Activated naive CD8-positive, alpha-beta T cell treated with anti-CD3 and anti-CD28 coated beads, Interleukin-2, amount 50 U/mL, for 16 hours (primary cell): ENCODE measurements around the gene TEX29.

Experiments
- DNase-seq: peaks from one replicate; pipeline ENCODE4 v3.0.0-alpha.2; 2020; ENCODE audit warnings: low read depth, low spot score

The TEX29 gene

DNA sequence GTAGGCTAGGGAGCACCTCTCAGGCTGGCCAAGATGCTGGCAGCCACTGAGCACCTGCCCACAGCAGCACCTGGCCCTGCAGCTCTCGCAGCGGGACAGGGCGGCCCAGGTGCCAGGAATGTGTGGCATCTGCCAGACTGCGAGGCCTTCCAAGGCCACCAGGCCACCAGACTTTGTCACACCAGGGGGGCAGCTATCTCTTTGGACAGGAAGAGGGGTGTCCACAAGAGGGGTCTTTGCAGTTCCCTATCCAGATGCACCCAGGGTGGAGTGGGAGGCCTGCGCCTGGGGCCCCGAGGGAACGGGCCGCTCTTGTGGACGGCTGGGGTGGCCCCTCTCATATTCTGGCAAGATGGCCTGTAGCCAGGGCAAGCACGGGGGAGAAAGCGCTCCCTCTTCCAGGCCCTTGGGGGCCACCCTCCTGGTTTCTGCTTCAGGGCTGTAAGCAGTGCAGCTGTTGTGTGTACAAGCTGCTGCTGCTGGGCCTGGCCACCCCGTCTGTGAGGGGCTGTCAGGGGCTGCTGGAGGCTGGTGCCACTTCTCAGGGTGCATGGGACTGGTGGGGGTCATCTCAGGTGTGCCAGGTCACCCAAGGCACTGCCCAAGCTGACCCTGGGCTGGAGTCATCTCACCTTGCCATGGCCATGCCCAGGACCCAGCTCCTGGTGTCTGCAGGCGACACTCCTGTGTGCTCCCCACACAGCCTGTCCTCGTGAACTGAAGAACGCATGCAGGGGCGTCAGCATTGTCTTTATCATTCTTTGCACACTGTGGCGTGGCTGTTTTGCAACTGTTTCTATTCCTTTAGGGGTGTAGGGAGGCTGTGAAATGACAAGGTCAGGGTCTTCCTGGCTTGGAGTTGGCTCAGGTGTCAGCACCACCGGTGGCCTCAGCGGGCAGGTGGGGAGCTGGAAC, 1.8 kb downstream of the TEX29 start:
- no peak for DNase-seq

DNA sequence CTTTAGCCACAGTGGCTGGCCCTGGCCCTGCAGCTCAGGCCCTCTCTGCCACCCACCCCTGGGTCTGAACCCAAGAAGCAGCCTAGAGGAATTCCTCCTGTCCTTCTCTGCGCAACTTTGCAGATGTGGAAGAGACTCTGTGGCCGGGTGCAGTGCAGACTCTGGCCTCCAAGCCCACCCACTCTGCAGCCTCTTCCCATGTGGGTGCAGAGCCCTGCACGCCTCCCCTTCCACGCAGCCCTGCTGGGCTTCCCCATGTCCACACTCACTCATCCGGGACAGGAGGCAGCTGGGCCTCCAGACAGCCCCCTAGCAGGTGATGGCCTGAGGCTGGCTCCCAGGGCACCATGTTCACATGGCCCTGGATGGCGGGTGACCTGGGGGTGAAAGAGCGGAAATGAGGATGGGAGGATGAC, 2.5 kb downstream of the TEX29 start:
- DNase-seq = no peak

DNA sequence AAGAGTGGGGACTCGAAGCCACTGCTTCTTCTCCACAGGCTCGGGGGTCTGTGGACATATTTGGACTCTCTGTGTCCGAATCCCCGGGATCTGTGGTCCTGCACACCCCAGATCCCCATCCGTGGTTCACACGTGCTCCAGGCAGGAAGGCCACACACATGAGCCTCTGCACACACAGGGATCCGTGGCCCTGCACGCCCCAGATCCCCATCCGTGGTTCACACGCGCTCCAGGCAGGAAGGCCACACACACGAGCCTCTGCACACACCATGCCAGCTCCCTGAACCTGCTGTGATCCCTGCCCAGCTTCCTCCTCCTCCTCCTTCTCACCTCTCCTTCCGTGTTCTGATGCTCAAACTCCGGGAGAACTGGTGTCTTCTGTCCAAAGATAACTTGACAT, 3.1 kb downstream of the TEX29 start:
- no peak for DNase-seq

DNA sequence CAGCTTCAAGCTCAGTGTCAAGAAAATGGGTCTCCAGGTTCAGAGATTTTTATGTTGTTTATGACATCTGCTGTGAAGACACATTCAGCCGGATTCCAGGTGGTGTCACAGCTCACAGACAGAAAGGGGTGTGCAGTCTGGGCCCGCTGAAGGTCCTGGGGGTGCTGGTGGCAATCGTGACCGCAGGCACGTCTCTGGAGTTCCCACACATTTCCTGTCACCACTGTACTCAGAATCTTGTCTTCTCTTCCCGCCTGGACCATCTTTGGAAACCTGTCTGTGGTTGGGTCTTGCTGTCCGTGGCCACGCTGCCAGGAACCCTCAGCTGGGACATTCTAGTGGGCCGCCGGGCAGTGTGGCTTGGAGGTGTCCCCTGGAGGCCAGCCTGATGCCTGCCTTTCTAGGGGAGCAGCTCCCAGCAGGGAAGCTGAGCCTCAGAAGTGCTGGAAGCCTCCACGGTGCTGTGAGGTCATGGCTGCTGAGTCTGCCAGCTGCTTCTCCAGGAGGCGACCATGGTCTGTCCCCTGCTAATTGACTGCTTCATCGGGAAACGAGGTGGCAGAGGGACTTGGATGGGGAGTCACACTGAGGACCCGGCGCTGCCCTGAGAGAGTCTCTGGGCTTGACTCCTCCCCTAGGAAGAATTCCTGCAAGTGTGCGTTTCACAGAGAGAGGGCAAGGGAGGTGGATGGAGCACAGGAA, 3.7 kb downstream of the TEX29 start:
- DNase-seq = no peak

DNA sequence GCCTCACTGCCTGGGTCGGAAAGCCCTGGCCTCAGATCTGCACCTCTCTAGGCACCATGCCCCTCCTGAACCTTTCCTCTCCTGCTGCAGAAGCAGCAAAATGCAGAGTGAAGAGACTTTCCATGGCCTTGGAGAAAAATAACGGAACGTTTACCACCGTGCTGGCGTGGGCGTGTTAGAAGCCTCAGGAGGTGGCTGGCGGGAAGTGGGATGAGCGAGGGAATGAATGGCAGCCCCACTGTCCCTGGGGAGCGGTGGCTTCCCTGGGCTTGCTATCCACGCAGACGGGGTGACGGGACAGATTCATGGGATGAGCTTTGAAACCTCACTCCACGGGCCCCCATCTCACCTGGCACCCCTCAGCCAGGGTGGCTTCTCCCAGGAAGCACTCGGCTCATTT, 4.3 kb downstream of the TEX29 start:
- DNase-seq = no peak

DNA sequence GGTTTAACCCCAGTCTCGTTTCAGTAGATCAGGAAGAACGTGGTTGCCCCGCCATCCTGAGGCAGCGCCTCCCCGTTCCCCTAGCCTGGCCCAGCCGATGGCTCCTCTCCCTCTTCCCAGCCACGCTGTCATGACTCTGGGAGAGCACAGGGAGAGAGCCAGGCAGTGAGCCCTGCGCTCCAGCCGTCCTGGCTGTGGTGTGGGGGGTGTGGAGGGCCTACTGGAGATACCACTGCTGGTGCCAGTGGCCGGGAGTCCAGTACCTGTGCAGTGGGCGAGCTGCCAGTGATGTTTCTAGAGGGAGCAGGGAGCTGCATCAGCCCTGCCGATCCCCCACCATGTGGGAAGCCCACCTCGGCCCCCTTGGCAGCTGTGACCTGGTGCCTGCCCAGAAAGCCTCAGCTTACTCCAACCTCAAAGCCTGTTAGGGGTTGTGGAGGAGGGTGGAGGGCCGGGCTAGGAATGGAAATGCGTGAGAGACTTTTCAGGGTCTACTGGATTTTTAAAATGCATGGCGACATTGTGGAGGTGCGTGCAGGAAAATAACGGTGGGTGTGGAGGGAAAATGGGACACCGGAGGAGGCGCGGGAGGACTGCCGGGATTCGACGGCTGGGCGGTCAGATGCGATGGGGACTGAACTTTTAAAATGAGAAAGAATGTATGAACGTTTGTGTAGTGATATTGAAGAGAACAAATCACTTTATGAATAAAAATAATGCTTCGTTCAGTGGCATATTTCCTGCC, 4.9 kb downstream of the TEX29 start:
- DNase-seq = no peak

DNA sequence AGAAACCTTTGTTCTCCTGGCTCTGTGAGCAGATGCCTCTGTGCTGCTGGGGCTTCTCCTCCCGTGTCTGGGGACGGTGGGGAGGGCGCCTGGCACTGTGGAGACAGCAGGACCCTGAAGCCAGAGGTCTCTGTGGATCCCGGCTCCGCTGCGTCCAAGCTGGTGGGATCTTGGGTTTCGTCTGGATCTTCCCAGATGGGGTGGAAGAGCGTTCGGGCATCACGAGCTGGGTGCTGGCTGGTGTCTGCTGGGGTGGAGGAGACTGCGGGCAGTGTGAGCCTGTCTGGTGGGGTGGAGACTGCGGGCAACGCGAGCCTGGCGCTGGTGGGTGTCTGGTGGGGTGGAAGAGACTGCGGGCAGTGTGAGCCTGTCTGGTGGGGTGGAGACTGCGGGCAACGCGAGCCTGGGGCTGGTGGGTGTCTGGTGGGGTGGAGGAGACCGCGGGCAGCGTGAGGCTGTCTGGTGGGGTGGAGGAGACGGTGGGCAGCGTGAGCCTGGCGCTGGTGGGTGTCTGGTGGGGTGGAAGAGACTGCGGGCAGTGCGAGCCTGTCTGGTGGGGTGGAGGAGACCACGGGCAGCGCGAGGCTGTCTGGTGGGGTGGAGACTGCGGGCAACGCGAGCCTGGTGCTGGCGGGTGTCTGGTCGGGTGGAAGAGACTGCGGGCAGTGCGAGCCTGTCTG, 5.6 kb downstream of the TEX29 start:
- no peak for DNase-seq

DNA sequence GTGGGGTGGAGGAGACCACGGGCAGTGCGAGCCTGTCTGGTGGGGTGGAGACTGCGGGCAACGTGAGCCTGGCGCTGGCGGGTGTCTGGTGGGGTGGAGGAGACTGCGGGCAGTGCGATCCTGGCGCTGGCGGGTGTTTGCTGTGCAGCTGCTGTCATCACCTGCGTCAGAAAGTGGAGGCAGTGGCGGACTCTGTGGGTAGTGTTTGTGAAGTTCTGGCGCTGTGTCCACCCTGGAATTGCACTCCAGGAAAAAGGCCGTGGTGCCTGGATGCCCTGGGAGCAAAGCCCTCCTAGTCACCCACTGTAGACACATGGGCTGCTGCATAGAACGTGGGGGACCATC, 6.2 kb downstream of the TEX29 start:
- no peak for DNase-seq

DNA sequence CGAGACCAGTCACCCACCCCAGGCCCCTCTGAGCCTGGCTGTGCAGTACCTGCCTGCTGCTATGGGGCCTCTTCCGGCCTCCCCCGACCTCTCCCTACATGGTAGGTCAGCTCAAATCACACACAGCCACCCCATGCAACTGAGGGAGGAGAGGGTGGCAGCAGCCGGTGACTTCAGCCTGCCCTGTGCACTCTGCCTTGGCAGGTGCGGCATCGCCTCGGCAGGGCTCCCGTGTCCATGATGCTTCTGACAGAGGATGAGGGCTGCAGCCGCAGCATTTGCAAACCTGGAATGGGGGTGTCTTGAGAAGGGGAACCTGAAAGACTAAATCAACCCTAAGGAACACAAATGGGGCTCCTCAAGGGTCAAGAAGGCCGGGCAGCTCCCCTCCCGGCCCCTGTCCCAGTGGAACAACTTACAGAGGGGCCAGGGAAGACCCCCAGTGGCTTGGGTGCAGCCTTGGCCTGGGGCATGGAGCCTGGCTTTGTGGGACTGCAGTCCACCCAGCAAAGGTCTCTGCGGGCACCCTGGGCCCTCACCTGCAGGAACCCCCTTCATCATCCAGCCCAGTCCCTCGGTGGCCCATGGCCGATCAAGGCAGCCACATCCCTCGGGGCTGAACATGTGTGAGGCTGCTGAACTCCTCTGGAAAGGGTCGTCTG, 6.7 kb downstream of the TEX29 start:
- no peak for DNase-seq

DNA sequence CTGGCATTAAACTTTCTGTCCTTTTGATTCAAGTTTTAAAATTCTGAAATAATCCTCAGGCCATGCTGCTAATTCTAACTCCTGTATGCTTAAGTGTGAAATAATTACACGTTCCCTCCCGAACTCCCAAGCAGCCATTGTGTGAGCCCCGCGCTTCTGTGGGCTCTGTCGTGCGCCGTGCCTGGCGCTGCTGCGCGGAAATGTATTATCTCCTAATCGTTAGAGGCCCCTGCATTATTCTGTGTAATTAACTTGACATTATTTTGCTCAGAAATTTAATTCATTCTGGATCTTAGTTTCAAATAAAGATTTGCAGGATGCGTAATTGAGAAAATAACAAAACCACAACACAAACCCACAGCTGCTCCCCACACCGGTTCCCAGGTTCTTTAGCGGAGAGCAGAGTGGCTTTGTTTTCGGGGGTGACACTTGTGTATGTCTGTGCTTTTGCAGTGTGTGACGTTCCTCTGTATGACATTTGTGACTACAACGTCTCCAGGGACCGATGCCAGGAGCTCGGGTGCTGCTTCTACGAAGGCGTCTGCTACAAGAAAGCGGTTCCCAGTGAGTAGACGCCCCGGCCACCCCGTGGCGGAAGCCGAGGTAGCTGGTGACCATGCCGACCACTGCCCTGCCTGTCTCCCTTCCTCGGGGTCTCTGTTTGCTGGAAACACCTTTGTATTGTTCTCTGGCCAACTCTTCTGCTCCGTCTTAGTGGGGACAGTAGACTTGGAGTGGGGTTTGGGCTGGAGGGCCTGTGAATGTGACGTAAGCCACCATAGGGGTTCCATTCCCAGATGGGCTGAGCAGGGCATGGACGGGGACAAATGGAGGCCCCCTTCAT, 7.5 kb downstream of the TEX29 start:
- no peak for DNase-seq

DNA sequence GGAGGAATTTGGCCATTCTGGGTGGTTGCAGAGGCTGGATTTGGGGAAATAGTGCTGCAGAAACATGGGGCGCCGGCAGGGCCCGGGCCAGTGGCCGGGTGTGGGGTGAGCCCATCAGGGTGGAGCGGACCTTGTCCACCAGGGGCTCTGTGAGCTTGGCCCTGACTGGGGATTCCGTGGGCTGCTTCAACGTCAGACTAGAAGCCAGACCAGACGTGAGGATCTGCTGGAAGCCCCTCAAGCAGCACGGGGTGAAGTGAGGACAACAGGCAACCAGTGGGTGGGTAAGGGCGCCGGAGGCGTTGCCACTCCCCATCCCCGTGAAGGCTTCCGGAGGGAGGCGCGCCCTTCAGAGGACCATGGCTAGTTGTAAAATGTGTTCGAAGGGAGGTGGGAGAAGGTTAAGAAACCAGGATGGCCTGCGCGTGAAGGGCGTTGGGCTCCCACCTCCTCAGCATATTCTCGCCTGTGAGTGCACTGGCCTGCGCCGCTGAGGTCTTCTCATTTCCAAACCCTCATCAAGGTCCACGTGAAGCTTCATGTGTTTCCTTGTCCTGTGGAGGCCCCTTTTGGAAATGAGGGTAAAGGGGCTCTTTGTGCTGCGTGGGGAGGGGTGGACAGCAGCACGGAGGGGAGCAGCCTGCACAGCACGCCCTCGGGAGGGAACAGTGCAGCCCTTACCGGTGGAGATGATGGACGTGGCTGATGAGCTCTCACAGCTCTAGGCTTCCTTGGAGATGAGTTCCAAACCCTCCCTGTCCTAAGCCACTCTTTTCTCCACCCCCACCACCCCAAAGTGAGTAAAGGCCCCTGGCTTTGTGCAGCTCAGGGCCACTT, 8.3 kb downstream of the TEX29 start:
- no peak for DNase-seq

DNA sequence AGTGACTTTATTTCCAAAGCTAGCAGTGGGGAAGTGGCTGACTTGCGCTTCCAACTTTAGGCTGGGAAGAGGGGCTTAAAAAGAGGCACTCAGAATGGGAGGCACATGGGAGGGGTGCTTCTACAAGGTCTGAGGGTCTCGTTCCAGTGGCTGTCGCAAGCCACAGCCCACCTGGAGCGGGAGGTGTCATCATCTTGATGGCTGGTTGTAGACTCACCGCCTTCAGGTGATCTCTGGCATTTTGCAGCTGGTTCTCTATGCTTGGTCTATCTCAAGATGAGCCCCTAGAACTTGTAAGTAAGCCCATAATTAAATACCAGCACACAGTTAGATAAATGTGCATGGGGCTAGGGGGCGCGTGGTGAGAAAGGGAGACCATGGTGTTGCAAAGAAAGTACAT, 9.2 kb downstream of the TEX29 start:
- DNase-seq = no peak

DNA sequence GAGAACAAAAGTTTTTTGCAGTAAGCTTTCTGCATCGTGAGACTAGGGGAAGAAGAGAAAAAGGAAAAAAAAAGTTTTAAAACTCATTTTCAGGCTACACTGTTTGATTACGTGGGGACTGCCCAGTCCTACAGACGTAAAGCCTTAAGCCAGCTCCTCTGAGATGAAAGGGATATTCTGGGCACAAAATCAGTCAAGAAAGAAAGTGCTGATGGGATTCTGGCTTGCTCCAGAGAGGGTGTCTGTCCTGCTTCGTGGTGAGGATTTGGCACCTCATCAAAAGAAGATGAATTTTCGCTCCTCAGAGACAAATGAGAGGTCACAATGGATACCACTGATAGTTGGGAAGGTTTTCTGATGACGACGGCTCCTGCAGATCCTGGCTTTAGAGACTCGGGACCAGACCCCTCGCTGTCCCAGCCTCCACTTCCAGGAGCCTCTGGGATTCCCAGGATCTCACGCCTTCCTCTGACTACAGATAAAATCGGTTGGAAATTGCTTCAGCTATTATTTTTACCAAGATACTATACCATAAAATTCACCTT, 9.7 kb downstream of the TEX29 start:
- no peak for DNase-seq

DNA sequence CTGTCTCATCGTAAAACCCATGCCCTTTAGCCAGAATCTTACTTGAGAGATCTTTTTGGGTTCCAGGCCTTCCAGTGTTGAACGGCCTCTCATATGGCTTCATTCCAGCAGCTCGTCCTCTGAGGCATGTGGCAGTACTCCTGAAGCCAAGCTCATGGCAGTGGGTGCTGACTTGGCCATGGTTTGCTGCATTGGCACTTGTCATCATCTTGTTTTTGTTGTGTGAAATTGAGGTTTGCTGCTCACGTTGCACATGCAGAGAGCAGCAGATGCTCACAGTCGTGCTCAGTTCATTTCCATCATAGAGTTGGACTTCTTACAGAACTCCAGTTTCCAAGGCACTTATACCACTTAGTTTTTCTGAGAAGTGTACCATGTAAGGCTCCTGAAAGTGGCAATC, 14.9 kb downstream of the TEX29 start:
- no peak for DNase-seq

DNA sequence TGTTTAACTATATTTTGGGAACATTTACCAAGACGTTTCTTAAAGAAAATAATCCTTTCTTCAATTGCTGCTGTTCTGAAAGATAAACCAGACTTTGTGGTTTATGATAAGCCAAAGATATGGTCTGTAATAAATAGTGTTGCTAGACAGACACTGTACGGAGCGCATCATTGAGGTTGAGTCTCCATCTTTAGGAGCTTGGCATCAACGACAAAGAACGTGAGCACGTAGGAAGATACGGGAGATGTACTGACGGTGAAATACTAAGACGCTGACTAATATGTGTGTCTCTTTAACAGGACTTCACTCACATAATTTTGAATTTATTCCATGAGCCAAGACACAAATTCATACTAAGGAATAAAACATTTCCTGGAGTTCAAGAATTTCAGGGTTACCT, 16.2 kb downstream of the TEX29 start:
- DNase-seq = no peak

DNA sequence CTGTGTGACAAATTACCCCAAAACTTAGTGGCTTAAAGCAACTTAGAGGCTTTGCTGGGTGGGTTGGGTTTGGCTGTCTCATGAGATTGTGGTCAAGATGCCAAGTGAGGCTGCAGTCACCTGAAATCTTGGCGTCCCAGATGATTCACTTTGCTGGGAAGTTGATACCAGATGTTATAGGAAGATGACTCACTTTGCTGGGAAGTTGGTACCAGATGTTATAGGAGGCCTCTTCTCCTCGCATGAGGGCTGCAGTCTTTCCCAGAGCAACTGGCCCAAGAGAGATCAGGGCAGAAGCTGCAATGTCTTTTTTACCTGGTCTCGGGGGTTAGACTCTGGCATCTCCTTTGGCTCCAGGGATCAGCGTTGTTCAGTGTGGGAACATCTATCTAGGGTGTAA, 16.8 kb downstream of the TEX29 start:
- no peak for DNase-seq

DNA sequence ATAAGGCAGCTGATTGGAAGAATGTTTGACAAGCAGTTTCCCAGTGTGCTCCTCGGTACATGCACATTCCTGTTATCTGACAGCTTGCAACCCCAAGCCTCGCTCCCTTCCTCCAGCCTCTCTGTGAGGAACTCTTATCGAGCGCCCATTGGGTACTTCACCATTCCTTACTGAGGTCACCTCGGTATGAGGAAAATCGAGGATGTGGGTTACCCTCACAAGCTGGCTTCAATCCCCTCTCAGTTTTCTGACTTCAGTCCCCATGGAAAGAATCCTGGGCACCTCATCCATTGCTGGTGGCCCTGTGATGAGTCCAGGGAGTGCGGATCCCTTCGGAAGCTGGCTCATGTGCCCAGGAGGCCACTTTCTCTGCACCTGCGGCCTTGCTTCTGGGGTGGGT, 17.3 kb downstream of the TEX29 start:
- DNase-seq = no peak

DNA sequence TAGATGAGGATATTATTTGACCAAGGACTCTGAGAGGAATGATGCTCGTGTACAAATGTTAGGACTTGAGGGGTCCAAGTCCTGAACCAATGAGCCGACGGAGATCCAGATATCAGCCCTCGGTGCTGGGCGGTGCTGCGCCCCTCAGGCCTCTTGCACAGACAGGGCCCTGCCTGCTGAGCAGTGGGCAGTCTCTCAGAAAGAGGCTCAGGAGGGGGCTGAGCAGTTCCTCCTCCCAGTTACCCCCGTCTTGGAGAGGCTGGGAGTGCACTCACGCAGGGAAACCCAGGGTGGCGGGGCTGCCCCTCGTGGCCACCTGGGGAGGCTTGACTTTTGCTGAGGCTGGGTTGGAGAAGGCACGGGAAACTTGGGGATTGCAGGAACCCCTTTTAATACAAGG, 18.4 kb downstream of the TEX29 start:
- DNase-seq = no peak
